Endothelial cell of umbilical vein (primary cell): ENCODE measurements around the gene CELA2B. TPM values are rescaled to one million over a fixed set of nuclear protein-coding genes. Genes with fewer than 3 reads are reported as not detected.

Experiments used
- BruUV-seq: library from RNA; stranded (reverse); fragments of 400-500 nt; replicated peaks from 2 replicates; lab custom pipeline; 2021; lab: Mats Ljungman, UMichigan
- CTCF ChIA-PET: fragments of 300-600, 350-600 bp; sonication (Branson Sonifier 250); formaldehyde crosslinking; loops from one replicate; lab custom pipeline; 2021; ENCODE audit warnings: antibody characterized with exemption, inconsistent platforms; lab: Charles Lee
- POLR2A ChIA-PET: fragments of 300-600, 350-600 bp; sonication (Branson Sonifier 250); formaldehyde crosslinking; loops from one replicate; lab custom pipeline; 2021; ENCODE audit warnings: antibody characterized with exemption, inconsistent platforms; lab: Charles Lee
- DNase-seq: peaks from one replicate; pipeline ENCODE4 v3.0.0-alpha.2; 2011; ENCODE audit warnings: low read depth, low spot score
- FAIRE-seq: peaks from 2 replicates; lab custom pipeline; 2011; peaks lifted over from hg19 to GRCh38; lab: Jason Lieb, UNC
- H2AFZ ChIP-seq: 2 replicates; pipeline ENCODE4 v1.6.0; 2012; ENCODE audit warnings: low read depth, low read length, control low read depth, inconsistent platforms
- H3K27ac ChIP-seq: 2 replicates; pipeline ENCODE4 v1.5.1; 2011; ENCODE audit warnings: low read depth, mild to moderate bottlenecking, control low read depth, low read length, moderate library complexity; ENCODE audit not compliant: insufficient read depth
- H3K27me3 ChIP-seq, 2 experiments: 2 replicates each; pipeline versions ENCODE4 v1.6.0 to v1.6.1; 2011; ENCODE audit warnings: low read length in 2 of 2, mixed read lengths in 1 of 2; ENCODE audit not compliant: control insufficient read depth in 2 of 2, insufficient read depth in 2 of 2
- H3K36me3 ChIP-seq, 2 experiments: 2 replicates in 1 of 2; 3 replicates in 1 of 2; pipeline ENCODE4 v1.5.1; 2011; ENCODE audit warnings: low read length in 2 of 2, mild to moderate bottlenecking in 1 of 2, moderate library complexity in 1 of 2; ENCODE audit not compliant: control insufficient read depth in 2 of 2, insufficient read depth in 2 of 2; ENCODE audit errors: extremely low read depth in 1 of 2
- H3K4me1 ChIP-seq: 3 replicates; pipeline ENCODE4 v1.5.1; 2011; ENCODE audit warnings: mild to moderate bottlenecking, low read length; ENCODE audit not compliant: control insufficient read depth, insufficient read depth; ENCODE audit errors: extremely low read depth
- H3K4me2 ChIP-seq: 2 replicates; pipeline ENCODE4 v1.6.1; 2011; ENCODE audit warnings: low read length, control low read depth, mixed read lengths; ENCODE audit not compliant: insufficient read depth
- H3K4me3 ChIP-seq, 3 experiments: fragments of 200-600 bp in 1 of 3; sonication (generic), shearing (Covaris generic) in 1 of 3; replicated peaks in 1 of 3; 2 replicates each; pipeline ENCODE4 v1.5.1; 2011 to 2016; ENCODE audit warnings: control low read depth in 3 of 3, low read length in 3 of 3, mild to moderate bottlenecking in 2 of 3, inconsistent platforms in 1 of 3, low read depth in 1 of 3, moderate library complexity in 1 of 3; ENCODE audit not compliant: insufficient read depth in 1 of 3
- H3K79me2 ChIP-seq: 2 replicates; pipeline ENCODE4 v1.6.0; 2012; ENCODE audit warnings: low read length, inconsistent platforms; ENCODE audit not compliant: control insufficient read depth, insufficient read depth
- H3K9ac ChIP-seq: replicated peaks from 2 replicates; pipeline ENCODE3; 2011; ENCODE audit warnings: low read length, control low read depth; ENCODE audit not compliant: insufficient read depth; ENCODE audit errors: extremely low read depth
- H3K9me1 ChIP-seq: replicated peaks from 3 replicates; pipeline ENCODE4 v1.6.0; 2011; ENCODE audit warnings: mild to moderate bottlenecking, low read length; ENCODE audit not compliant: control insufficient read depth, insufficient read depth; ENCODE audit errors: extremely low read depth
- H3K9me3 ChIP-seq: replicated peaks from 2 replicates; pipeline ENCODE4 v1.5.1; 2012; ENCODE audit warnings: low read length, inconsistent platforms; ENCODE audit not compliant: control insufficient read depth, insufficient read depth
- H4K20me1 ChIP-seq: replicated peaks from 2 replicates; pipeline ENCODE3; 2011; ENCODE audit warnings: mild to moderate bottlenecking, low read length; ENCODE audit not compliant: control insufficient read depth, insufficient read depth; ENCODE audit errors: extremely low read depth
- FOS ChIP-seq: IDR thresholded peaks from 2 replicates; pipeline ENCODE4 v1.6.1; 2011; ENCODE audit warnings: mild to moderate bottlenecking, low read length, moderate library complexity, borderline replicate concordance; ENCODE audit not compliant: insufficient read depth
- GATA2 ChIP-seq: IDR thresholded peaks from 2 replicates; pipeline ENCODE4 v1.7.0; 2011; ENCODE audit warnings: low read depth, mild to moderate bottlenecking, moderate library complexity, mixed read lengths, low read length; ENCODE audit not compliant: insufficient read length, insufficient read depth
- MYC ChIP-seq: IDR thresholded peaks from one replicate; pipeline ENCODE4 v1.6.1; 2011; ENCODE audit warnings: mild to moderate bottlenecking, low read depth, low read length
- POLR2A ChIP-seq: IDR thresholded peaks from 2 replicates; pipeline ENCODE4 v1.6.1; 2012; ENCODE audit warnings: low read depth, mild to moderate bottlenecking, control low read depth, low read length
- POLR2AphosphoS5 ChIP-seq: IDR thresholded peaks from 2 replicates; pipeline ENCODE4 v1.6.1; 2012; ENCODE audit warnings: low read depth, mild to moderate bottlenecking, control low read depth, low read length, moderate library complexity; ENCODE audit not compliant: insufficient read depth
- dilution Hi-C: fragments of 300-500 bp; cut with MboI; formaldehyde crosslinking; loops from one replicate; pipeline ENCODE4 v1.15.0; 2019; ENCODE audit warnings: low sequenced_read_pairs; ENCODE audit not compliant: extremely low pct_ligation_motif_present
- intact Hi-C: fragments of 100-400 bp; cut with micrococcal nuclease; formaldehyde crosslinking; loops from one replicate; pipeline ENCODE4 v1.10.0; 2022
- polyA plus RNA-seq, 4 experiments: library from polyadenylated mRNA; depleted of rRNA in 3 of 4; stranded (reverse) in 3 of 4; unstranded in 1 of 4; fragments of >200 nt; gene quantifications; 2 replicates each; pipeline versions ENCODE4 v1.2.1 to v1.2.3, GENCODE V29; 2011 to 2012; ENCODE audit warnings: missing spikeins in 1 of 4
- total RNA-seq: library from RNA; stranded (reverse); gene quantifications from 2 replicates; pipeline ENCODE4 v1.2.3, GENCODE V29; 2021
- TF ChIP-seq, protein P1 (sequence below): IDR thresholded peaks from 2 replicates; pipeline ENCODE4 v1.6.1; 2011; ENCODE audit not compliant: insufficient read depth, insufficient read length

Gene CELA2B
- total and polyA plus RNA-seq, 2 donors (not counting 3 experiments of a cell fraction or from before 2014, with no cell fraction given), result not detected

GRCh38 chr1:15431571-15431948 is 44.3 kb upstream of the CELA2B start:
- BruUV-seq, result no TSS peak
- FAIRE-seq (no peak), DNase-seq (no peak)

GRCh38 chr1:15432324-15432723 is 43.6 kb upstream of the CELA2B start:
- Histone ChIP-seq H3K4me2 (no peak overlapping the region), H3K9me3 (no peaks in the 10 kb centered on the region), H3K4me1 (no peaks in the 10 kb centered on the region), H3K36me3 (peaks cover 4 to 6% of the 10 kb centered on the region in 2 experiments), H3K27me3 (no peaks in the 10 kb centered on the region), H3K4me3 (no peak overlapping the region), H3K9me1 (no peaks in the 10 kb centered on the region), H4K20me1 (no peaks in the 10 kb centered on the region), H3K79me2 (no peaks in the 10 kb centered on the region), H3K9ac (no peak overlapping the region), H3K27ac (no peak overlapping the region), H2AFZ (no peak overlapping the region)
- TF ChIP-seq FOS (no peak), POLR2AphosphoS5 (no peak), GATA2 (no peak)
- TF ChIP-seq, protein P1, sequence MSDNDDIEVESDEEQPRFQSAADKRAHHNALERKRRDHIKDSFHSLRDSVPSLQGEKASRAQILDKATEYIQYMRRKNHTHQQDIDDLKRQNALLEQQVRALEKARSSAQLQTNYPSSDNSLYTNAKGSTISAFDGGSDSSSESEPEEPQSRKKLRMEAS, result no peak
- dilution Hi-C loops, result no loop called here
- no peak for DNase-seq
- POLR2A ChIA-PET, result no interaction called here
- intact Hi-C loops, result loop anchor here (5.0 kb wide), 1 partner anchor 305 kb away; no protein-coding TSS in a partner anchor
- no TSS peak for BruUV-seq
- no peak for FAIRE-seq
- CTCF ChIA-PET, result interaction anchor here (0.8 to 13.1 kb wide), 13 partner anchors 12 to 304 kb away, joined by 3 to 332 read pairs (median 8); partner anchors contain the start of gene EFHD2

More at GRCh38 chr1:15431571-15431948, 44.3 kb upstream of the CELA2B start:
- Histone ChIP-seq H3K36me3 (peaks cover 8 to 11% of the 10 kb centered on the region in 2 experiments), H3K4me1 (no peaks in the 10 kb centered on the region), H3K4me2 (no peak overlapping the region), H3K27me3 (no peaks in the 10 kb centered on the region), H3K9me3 (no peaks in the 10 kb centered on the region), H3K4me3 (no peak overlapping the region), H3K27ac (no peak overlapping the region), H3K9me1 (no peaks in the 10 kb centered on the region), H2AFZ (no peak overlapping the region), H4K20me1 (no peaks in the 10 kb centered on the region), H3K79me2 (no peaks in the 10 kb centered on the region), H3K9ac (no peak overlapping the region)
- TF ChIP-seq MYC (no peak), POLR2A (no peak)
- TF ChIP-seq, protein P1, result no peak
- intact Hi-C loops (loop anchor here (1.0 to 5.0 kb wide), 6 partner anchors 70 to 304 kb away; no protein-coding TSS in a partner anchor), dilution Hi-C loops (no loop called here)
- ChIA-PET POLR2A (interaction anchor here (1.0 kb wide), 1 partner anchor 108 kb away, joined by 3 read pairs; no protein-coding TSS in a partner anchor), CTCF (interaction anchor here (0.7 to 13.1 kb wide), 22 partner anchors 10 to 303 kb away, joined by 3 to 332 read pairs (median 6); partner anchors contain the start of gene EFHD2)
